ENCODE measurements around the gene LRRC4C.

The LRRC4C gene

DNA sequence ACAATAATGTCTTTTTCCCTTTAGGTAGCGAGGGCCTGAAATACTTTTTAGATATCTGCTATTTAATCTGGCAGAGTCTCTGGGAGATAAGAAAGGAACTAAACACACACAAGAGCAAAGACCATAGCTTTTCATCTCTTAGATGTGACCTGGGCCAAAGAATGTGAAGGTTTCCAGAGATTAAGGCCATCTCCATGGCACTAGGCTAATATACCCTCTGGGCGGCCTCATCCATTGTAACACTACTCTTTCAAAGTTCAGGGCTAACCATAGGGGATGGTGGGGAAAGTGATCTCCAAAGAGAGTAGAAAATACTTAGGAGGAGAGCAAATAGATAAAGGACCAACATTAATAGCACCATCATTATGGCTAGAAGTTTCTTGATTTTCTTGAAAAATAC, 326.4 kb downstream of the LRRC4C start:
- no peak for DNase-seq

DNA sequence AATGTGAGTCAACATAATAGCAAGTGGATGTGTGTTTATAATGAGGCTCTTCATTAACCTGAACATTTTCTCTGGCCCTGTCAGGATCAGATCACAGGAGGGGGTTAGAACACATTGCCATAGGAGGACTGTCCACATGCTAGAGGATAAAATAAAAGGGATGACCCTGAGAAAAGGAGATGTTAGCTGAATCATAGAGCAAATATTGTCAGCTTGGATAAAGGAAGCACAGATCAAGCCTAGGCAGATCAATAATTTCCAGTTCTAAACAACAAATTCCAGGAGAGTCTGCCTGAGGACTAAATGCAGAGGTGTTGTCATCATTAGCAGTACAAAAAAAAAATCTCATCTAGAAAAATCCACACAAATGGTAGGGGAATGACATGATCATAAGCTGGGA, 337.9 kb downstream of the LRRC4C start:
- no peak for DNase-seq

GRCh38 chr11:41119484-41119883, 340.0 kb downstream of the LRRC4C start:
- no peak for DNase-seq

GRCh38 chr11:41118521-41118920, 340.9 kb downstream of the LRRC4C start:
- no peak for DNase-seq

GRCh38 chr11:41116970-41117369, 342.5 kb downstream of the LRRC4C start:
- no peak for DNase-seq

- no peak for DNase-seq
Measured at GRCh38 chr11:41115066-41115465, 344.4 kb downstream of the LRRC4C start.

GRCh38 chr11:41113160-41113559, 346.3 kb downstream of the LRRC4C start:
- DNase-seq: no peak

DNA sequence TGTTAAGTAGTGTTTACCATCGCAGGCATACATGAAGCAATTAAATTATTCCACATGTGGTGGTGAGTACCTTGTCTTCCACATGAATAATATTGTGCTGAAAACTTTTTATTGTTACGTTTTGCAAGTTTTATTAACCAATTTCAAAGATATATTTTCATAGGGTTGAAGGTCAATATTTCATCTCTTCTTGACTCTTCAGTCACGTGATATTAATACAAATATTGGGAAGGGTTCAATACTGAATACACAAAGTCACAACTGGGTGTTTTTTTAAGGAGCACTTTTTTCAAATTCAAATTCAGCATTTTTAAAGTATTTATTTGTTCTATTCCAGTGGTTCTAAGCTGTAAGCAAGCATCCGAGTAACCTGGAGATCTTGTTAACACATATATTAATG, 348.9 kb downstream of the LRRC4C start:
- no peak for DNase-seq

DNA sequence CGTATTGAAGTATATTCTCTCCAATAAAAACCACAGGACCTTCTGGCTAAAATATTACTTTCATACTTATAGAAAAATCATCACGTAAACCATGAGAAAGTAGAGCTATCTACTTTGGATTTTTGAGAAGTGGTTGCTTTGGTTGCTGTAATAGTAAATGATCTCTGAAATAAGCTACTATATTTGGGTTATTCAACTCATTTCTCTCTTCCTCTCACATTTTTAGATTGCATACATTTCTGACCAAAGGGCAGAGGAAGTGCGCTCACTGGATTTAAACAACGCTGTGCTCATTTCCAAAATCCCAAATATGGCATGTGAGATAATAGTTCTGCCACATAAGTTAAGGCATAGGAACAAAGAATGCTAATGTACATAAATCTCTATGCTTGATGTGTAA, 357.0 kb downstream of the LRRC4C start:
- no peak for DNase-seq

DNA sequence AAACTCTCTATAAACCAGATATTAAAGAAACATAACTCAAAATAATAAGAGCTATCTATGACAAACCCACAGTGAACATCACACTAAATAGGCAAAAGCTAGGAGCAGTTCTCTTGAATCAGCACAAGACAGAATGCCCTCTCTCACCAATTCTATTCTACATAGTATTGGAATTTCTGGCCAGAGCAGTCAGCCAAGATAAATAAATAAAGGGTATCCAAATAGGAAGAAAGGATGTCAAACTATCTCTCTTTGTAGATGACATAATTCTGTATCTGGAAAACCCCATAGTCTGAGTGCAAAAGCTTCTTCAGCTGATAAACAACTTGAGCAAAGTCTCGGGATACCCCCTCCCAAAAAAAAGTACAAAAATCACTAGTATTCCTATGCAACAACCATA, 359.8 kb downstream of the LRRC4C start:
- no peak for DNase-seq

- DNase-seq: no peak
Measured at GRCh38 chr11:41085123-41085522, 374.3 kb downstream of the LRRC4C start.

DNA sequence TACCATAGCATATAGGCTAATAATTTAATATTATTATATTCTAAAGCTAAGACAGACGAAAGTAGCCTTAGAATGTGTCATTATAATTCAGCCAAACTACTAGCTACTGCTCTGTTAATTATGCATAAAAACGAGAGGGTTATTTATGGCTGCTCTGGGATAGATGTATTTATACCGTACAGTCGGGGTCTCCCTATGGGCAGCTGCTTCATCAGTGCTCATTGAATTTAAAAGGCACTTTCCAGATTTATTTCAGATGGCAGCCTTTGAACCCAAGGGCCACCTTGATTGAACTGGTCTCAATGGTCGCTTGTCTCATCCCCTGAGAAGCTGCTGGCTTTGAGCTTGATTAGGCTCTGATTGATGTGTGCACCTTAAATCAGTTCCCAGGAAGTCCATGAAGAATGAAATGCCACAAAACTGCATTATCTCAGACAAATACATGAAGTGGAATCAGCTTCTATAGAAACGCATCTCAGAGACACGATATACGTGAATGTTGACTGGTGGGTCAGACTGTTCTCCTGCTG, 377.6 kb downstream of the LRRC4C start:
- DNase-seq: no peak

DNA sequence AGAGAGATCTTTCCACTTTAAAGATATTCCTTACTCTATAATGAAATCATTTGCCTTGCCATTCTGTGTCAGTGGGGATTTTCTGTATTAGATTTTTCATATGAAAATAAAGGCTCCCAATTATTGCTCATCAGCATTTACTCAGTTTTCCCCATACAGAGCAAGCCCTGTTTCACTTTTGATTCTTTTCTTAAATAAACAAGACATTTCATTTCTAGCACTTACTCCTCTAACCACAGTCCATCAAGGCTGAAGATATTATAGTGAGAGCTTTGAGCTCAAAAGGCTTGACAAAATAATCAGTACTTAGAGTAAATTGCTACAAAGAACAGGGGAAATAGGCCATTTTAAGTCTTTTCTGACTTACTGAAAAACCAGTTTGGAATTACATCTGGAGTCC, 385.1 kb downstream of the LRRC4C start:
- DNase-seq: no peak

DNA sequence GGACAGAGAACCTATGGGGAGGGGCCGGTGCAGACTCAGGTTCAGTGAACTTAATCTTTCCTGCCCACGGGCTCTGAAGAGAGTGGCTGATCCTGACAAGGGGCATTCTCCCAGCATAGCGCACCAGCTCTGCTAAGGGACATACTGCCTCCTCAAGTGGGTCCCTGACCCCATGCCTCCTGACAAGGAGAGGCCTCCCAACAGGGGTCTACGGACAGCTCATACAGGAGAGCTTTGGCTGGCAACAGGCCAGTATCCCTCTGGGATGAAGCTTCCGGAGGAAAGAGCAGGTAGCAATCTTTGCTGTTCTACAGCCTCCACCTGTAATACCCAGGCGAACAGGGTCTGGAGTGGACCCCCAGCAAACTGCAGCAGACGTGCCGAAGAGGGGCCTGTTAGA, 394.0 kb downstream of the LRRC4C start:
- DNase-seq: no peak

DNA sequence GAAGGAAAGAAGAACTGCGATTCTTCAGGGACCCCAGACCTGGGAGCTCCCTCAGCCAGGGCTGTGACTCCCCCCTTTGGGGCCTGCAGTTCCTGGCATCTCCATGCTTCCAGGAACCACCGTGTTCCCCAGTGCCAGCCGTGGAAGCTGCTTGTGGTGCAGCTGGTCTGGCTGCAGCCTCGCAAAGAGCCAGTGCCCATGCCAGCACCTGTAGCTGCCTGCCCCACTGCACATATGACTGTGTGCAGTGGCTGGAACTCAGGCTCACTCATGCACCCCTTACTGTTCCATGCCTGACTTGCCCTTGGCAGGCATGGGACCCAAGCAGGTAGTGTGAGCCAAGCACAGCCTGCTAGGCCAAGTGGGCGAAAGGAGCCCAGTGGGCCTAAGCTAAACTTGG, 401.3 kb downstream of the LRRC4C start:
- no peak for DNase-seq

GRCh38 chr11:41056892-41057569, 402.4 kb downstream of the LRRC4C start:
- no peak for DNase-seq

DNA sequence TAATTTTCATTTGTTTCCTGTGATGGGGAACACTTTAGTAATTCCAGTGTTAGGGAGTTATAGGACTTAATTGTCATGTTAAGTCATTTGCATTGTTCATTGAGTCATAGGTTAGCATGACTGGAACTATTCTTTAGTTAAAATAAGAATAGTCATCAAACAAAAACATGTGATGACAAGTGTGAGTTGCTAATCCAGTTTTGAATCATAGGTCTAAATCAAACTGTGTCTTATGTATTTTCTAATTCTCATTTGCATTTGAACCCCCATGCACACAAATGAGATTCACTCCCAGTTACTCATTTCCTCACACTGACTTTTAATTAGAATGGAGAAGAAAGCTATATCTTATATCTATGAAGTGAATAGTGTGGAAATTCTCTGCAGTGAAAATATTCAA, 405.6 kb downstream of the LRRC4C start:
- no peak for DNase-seq

DNA sequence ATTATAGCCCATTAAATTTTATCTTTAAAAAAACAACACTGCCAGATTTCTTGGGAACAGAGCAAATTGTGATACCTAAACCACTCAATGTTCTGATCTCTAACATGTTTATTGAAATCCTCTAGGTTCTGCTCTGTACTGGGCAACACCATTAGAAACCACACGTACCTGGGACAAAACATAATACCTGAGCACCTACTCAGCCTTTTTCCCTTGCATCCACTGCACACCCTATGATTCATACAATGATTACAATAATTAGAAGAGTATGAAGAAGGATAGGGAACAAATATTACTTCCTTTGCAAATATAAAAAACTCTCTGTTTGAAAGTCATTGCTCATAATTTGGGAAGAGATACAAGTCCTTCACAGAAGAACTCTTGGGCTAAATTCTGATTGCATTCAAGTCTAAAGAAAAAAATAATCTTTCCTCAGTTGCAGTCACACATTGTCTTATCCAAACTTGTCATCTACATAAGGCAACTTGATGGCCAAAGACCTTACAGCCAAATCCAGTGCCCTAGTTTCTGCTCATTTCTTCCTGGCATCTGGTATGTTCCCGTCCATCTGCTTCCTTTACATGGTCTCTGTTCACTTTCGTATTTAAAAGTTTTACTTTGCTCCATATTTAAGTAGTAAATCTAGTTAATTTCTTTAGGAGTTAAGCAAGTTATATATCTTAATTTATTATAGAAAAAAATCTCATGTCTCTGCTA, 407.4 kb downstream of the LRRC4C start:
- DNase-seq: no peak

GRCh38 chr11:41050791-41051190, 408.7 kb downstream of the LRRC4C start:
- no peak for DNase-seq

DNA sequence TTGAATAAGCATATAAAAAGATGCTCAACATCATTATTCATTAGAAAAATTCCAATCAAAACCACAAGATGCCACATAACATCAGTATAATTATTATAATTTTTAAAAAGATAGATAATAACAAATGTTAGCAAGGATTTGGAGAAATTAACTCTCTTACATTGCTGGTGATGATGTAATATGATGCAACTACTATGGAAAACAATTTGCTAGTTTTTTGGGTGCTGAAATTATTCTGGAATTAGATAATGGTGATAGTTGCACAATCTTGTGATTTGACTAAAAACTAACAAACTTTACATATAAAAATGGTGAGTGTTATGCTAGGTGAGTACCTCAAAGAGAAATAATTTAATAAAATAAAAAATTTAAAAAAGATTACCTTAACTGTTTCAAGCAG, 412.2 kb downstream of the LRRC4C start:
- DNase-seq: no peak

- DNase-seq: no peak
Measured at GRCh38 chr11:41045266-41045665, 414.2 kb downstream of the LRRC4C start.

GRCh38 chr11:41044747-41045146, 414.7 kb downstream of the LRRC4C start:
- no peak for DNase-seq

DNA sequence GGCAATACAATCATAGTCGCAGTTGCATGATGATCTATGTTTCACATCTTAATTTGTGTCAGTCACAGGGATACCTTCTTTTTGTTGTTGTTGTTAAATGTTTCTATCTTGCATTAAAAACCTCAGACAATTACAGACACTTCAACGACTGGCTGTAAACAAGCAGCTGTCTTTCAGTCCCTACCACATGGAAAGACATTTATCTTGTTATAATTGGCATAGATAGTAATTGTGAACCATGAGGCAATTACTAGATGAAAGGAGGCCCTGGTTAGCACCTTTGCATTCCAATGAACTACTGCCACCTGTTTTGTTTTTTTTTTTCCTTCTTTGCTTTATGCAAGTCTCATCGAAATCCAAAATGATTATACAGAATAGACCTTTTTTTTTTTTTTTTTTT, 416.8 kb downstream of the LRRC4C start:
- DNase-seq: no peak
